HK-2 (cell line): ENCODE measurements around the gene SKI.

Source experiments
- DNase-seq: peaks from one replicate; pipeline ENCODE4 v3.0.0-alpha.2; 2018; ENCODE audit not compliant: unreplicated experiment

Gene SKI

DNA sequence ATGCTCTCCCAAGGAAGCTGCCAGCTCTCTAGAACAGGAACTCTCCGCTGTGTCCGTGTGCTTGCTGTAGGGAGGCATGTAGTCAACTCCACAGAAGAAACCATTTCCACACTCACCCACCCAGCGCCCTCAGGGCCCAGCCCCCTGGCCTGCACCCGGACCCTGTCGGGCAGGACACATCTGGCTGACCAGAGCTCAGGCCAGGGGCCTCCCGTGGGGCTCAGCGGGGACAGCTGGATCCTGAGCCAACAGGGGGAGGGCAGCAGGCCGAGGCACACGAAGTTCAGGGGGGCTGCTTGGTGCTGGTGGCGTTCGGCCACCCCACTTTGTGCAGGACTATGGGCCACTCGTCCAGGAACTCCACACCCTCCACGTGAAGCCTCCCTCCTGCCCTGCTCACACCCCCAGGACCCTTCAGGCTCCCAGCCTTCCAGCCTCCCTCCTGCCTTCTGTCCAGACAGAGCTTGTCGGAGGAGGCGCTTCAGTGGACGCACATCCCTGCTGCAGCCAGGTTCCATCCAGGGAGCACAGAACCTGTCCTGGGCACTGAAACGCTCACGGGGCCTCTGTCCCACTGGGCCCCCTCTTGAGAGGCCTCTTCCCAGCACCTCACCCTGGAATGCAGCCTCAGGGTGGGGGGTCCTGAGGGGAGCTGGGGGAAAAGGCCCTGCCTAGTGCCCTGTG lies 18.6 kb upstream of the SKI start:
- no peak for DNase-seq

DNA sequence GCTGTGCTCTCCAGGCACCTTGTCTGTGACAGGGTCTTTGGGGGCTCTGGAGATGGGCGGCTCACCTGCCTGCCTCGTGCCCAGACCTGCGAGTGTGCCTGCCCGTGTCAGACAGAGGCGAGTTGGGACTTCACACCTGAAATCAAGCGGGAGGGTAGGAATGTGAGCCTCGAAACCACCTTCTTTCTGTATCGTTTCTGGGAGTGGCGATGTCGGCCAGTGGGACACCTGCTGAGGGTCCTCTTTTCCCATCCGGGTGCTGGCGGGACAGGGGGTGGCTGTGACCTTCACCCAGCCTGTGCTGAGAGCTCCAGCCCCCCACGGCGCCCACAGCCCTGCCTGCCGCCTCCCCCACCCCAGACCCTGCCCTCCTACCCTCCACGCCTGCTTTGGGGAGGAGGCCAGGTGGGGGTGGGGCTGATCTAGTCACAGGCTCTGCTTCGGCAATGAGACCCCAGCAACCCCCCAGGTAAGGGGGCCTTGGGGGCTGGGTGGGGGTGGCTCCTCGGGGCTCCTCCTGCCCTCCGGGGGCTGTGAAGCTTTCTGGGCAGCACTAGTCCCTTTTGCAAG lies 17.9 kb upstream of the SKI start:
- DNase-seq = no peak

DNA sequence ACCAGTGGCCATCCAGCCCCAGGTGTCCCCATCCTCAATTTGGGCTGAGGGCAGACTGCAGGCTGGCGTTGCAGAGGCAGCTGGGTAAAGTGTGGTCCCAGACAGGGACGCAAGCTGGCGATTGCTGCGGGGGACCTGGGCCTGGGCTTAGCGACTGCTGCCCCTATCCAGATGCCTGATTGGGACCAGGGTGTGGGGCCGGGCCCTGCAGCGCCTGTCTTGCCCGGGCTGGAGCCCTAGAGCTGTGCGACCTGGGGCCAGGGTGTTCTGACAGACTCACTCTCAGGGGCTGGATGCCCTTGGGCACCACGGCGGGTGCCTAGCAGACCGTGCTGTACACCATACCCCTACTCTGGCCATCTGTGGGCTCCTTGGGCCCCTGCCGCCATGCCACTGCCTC lies 17.3 kb upstream of the SKI start:
- DNase-seq = no peak

- no peak for DNase-seq
Observed at GRCh38 chr1:2212274-2212531, 15.9 kb upstream of the SKI start.

DNA sequence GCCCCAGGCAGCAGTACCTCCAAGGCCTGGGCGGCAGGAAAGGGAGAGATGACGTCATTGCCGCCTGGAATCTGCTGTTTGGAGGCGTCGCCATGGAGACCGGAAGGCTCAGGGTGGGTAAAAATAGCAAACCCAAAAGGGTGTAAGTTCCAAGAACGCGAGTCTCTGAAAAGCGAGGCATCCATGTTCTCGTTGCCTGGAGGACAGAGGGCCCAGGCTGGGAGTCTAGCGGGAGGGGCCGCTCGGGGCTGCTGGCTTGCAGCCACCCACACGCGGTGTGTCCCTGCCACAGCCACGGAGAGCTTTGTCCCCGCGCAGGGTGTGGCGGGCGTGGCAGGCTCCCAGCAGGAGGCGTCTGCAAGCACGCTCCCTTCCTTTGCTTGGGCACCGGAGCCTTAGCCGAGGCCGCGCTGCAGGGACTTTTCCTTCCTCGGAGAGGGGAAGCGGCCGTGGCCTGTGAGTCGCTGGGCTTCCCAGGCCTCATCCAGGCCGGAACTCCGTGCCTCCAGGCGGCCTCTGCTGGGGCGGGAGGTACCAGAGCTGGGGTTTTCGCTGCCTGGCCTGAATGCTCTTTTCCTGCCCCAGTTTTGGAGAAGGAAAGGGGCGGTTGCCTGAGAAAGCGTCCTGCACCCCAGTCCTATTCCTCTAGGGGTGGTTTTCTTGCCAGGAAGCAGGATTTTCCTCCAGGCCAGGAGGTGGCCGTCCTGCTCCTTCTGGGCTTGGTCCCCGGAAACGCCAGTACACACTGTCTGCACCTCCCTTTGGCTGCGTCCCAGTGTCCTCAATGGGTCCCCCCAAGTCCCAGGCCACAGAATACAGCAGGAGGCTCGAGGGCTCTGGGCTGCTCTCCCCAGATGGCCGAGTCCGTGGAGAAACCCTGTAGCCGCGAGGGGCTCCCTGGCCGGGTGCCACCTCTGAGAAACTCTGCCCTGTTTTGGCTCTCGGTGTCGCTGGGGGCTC lies 15.3 kb upstream of the SKI start:
- peak; percentile 91 for DNase-seq

DNA sequence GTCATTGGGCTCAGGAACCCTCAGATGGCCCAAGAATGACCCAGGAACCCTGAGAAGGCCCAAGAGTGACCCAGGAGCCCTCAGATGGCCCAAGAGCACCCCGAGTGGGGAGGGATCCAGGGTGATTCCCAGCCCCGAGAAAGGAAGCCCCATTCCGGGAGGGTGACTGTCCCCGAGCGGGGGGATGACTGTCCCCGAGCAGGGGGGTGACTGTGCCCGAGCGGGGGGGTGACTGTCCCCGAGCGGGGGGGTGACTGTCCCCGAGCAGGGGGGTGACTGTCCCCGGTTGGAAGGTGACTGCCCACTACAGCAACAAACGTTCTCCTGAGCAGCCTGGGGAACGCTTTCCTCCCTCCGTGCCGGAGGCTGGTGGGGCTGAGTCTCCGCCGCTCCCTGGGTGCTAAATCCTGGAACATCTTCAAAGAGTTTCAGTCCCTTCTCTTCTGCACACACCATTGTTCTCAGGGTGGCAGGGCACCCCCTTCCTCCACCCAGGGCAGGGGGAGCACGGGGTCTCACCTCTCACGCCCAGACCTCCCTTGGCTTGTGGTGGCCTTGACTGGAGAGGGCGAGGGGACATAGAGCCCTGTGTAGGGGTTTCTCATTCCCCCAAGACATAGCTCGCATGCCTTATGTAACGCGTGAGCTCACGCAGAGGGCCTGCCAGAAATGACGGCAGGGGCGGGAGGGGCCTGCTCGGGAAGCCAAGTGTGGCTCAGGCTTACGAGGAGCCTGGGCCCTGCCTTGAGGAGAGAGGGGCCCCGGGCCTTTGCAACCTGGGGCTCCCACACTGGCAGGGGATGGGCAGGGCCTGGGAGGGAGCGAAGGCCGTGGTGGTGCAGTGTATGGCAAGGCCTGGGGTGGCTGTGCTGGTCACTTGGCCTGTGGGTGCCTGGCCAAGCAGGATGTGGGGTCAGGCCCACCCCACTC lies 14.3 kb upstream of the SKI start:
- DNase-seq = no peak

GRCh38 chr1:2214541-2215241 lies 13.4 kb upstream of the SKI start:
- no peak for DNase-seq

DNA sequence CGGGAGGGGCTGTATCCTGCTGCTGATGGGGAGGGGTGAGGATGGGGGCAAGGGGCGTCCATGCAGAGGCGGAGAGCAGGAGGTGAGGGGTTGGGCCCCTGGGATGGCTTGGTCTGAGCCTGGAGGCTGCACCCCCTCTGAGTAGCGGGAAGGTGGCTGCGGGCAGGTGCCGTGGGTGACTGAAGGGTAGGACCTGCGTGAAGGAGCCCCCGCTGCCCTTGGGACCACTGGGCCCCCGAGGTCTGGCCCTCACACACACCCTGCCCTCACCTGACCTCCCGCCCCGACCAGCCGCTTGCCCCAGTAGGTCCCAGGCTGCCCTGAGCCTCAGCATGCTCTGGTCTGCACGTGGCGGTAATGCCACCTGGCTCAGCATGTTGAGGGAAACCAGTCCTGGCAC lies 12.8 kb upstream of the SKI start:
- DNase-seq = no peak

- DNase-seq = no peak
Observed at GRCh38 chr1:2215909-2216766, 12.0 kb upstream of the SKI start.

DNA sequence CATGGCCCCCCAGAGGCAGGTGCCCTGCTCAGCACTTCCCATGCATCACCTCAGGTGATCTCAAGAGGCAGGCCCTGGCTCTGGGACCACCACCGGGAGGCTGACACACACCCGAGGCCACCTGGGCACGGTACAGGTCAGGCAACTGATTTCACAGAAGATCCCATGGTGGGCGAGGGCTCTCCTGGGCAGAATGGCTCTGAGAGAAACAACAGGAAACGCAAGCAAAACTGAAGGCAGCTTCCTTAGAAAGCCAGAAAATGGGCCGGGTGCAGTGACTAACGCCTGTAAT lies 11.4 kb upstream of the SKI start:
- no peak for DNase-seq

DNA sequence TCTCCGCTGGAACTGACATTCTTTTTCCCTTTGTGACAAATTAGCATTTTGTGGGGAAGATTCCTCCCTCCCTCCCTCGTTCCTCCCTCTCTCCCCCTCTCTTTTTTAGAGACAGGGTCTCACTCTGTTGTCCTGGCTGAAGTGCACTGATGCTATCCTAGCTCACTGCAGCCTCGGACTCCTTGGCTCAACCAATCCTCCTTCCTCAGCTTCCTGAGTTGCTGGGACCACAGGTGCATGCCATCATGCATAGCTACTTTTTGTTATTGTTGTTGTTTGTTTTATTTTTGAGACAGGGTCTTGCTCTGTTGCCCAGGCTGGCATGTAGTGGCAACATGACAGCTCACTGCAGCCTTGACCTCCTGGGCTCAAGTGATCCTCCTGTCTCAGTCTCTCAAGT lies 6.8 kb upstream of the SKI start:
- no peak for DNase-seq

DNA sequence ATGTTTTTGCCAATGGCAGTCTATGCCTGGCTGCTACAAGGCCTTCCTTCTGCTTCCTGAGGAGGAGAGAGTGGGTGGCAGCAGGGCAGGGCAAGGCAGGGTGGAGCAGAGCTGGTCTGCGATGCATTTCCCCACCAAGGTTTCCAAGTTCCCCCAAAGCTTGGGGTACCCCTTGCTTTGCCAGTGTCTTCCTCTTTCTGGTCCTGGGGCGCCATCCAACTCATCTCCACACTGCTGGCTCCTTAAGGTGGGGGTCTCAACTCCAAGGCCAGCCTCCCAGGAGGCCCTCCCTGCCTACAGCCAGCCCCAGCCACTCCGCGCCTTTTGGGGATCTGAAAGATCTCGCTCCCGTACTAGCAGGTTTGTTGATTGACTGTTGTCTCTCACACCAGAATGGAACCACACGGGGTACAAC lies 3.9 kb upstream of the SKI start:
- DNase-seq = no peak

- no peak for DNase-seq
Observed at GRCh38 chr1:2224631-2225428, 3.3 kb upstream of the SKI start.

DNA sequence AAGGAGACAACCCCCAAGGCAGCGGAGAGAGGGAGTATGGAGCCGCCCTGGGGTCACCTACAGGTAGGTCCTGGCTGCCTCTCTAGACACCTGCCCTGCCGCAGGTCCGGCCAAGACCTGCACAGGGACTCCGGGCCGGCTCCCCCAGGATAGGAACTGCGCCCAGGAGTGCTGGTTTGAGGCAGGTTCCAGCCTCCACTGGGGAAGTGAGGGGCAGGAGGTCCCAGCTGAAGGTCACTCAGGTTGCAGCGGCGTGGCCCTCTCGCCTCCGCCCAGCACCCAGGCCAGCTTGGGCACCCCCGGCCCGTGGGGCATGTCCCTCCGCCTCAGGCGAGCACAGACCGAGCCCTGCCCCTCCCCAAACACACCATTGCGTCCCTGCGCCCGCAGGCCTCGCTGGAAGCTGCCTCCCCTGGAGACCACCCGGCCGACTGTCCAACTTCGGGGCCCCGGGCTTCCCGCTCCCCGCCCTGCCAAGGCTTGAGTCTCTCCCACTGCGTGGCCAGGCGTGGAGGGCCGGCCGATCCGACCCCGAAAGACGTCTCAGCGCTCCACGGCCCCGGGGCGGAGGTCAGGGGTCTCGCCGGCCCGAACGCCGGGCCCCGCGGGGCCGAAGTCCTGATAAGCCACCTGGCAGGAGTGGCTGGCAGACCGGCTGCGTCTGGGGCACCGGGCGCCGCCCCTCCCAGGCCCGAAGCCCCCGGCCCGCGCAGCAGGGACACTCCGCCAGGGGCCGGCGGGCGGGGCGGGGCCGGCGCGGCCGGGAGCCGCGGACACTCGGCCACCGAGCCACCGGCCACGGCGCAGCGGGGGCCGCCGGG lies 1.4 kb upstream of the SKI start:
- DNase-seq = no peak

GRCh38 chr1:2227346-2228156 lies 568 bp upstream of the SKI start:
- peak; percentile 98 for DNase-seq

- DNase-seq = no peak
Observed at GRCh38 chr1:2228694-2229036, 546 bp downstream of the SKI start.

DNA sequence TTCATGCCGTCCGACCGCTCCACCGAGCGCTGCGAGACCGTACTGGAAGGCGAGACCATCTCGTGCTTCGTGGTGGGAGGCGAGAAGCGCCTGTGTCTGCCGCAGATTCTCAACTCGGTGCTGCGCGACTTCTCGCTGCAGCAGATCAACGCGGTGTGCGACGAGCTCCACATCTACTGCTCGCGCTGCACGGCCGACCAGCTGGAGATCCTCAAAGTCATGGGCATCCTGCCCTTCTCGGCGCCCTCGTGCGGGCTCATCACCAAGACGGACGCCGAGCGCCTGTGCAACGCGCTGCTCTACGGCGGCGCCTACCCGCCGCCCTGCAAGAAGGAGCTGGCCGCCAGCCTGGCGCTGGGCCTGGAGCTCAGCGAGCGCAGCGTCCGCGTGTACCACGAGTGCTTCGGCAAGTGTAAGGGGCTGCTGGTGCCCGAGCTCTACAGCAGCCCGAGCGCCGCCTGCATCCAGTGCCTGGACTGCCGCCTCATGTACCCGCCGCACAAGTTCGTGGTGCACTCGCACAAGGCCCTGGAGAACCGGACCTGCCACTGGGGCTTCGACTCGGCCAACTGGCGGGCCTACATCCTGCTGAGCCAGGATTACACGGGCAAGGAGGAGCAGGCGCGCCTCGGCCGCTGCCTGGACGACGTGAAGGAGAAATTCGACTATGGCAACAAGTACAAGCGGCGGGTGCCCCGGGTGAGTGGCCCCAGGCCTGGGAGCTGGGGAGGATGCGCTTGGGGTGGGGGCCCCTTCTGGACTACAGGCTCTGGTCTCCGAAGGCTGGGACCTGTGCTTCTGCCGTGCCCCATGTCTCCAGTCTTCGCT lies 1.1 kb downstream of the SKI start:
- DNase-seq = peak; percentile 67
